Lower leg skin (tissue), 4 donors: ENCODE results near the gene SIX5. TPM values are rescaled to one million over a fixed set of nuclear protein-coding genes. Genes with fewer than 3 reads are reported as not detected.

ENCODE experiments used
- DNase-seq, 2 donors: peaks; one replicate each; pipeline ENCODE4 v3.0.0-alpha.2; 2019; ENCODE audit warnings: low spot score in 2 of 2
- H3K4me3 ChIP-seq: fragments of 200-600 bp; sonication (generic); 2 replicates; pipeline ENCODE4 v1.5.1; 2017; ENCODE audit warnings: mild to moderate bottlenecking, low read depth; ENCODE audit not compliant: poor library complexity, severe bottlenecking
- POLR2A ChIP-seq, 2 donors: fragments of 450-650 bp; IDR thresholded peaks; one replicate each; pipeline ENCODE4 v1.6.1; 2016 to 2017; ENCODE audit warnings: antibody characterized with exemption in 2 of 2, mild to moderate bottlenecking in 1 of 2, moderate library complexity in 1 of 2
- WGBS, 2 donors: methylation state at CpG; one replicate each; pipeline ENCODE4 v1.1.5; 2018; 5-methylcytosine and 5-hydroxymethylcytosine counted together
- intact Hi-C: fragments of 100-400 bp; cut with DNase I; formaldehyde crosslinking; loops from one replicate; pipeline ENCODE4 v1.15.0; 2023; ENCODE audit warnings: low total_unique reads
- total RNA-seq, 4 donors: library from RNA; depleted of rRNA; stranded (reverse); fragments of >200 nt; gene quantifications; one replicate each; pipeline ENCODE4 v1.1.0, GENCODE V29; 2016
- TF ChIP-seq, protein P1 (sequence below), 3 donors: fragments of 450-650 bp; IDR thresholded peaks; one replicate each; pipeline ENCODE4 v1.5.1; 2016; ENCODE audit warnings: antibody characterized with exemption in 3 of 3, mild to moderate bottlenecking in 3 of 3, moderate library complexity in 2 of 3

Gene SIX5
- total RNA-seq, 4 donors from 2014 or later, result 12.6 to 17.3 (median 13.8) TPM

- no peak for TF ChIP-seq POLR2A (IDR thresholded peaks at IDR 0.05)
- TF ChIP-seq, protein P1, sequence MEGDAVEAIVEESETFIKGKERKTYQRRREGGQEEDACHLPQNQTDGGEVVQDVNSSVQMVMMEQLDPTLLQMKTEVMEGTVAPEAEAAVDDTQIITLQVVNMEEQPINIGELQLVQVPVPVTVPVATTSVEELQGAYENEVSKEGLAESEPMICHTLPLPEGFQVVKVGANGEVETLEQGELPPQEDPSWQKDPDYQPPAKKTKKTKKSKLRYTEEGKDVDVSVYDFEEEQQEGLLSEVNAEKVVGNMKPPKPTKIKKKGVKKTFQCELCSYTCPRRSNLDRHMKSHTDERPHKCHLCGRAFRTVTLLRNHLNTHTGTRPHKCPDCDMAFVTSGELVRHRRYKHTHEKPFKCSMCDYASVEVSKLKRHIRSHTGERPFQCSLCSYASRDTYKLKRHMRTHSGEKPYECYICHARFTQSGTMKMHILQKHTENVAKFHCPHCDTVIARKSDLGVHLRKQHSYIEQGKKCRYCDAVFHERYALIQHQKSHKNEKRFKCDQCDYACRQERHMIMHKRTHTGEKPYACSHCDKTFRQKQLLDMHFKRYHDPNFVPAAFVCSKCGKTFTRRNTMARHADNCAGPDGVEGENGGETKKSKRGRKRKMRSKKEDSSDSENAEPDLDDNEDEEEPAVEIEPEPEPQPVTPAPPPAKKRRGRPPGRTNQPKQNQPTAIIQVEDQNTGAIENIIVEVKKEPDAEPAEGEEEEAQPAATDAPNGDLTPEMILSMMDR (IDR thresholded peaks at IDR 0.05), result no peak
- H3K4me3 ChIP-seq, result no peak overlapping the region
- DNase-seq, result no peak
- 62 to 66% methylated on average over 4 to 10 of the region's 17 CpGs for WGBS, 2 donors
- intact Hi-C loops, result no loop called here
Measured at GRCh38 chr19:45766296-45766868, 2.7 kb downstream of the SIX5 start.

- no peak for TF ChIP-seq POLR2A (IDR thresholded peaks at IDR 0.05)
- TF ChIP-seq, protein P1 (IDR thresholded peaks at IDR 0.05), result no peak
- 74 to 75% methylated on average over 18 to 20 of the region's 23 CpGs for WGBS, 2 donors
- intact Hi-C loops, result no loop called here
Measured at GRCh38 chr19:45765702-45766295, 3.3 kb downstream of the SIX5 start.

DNA sequence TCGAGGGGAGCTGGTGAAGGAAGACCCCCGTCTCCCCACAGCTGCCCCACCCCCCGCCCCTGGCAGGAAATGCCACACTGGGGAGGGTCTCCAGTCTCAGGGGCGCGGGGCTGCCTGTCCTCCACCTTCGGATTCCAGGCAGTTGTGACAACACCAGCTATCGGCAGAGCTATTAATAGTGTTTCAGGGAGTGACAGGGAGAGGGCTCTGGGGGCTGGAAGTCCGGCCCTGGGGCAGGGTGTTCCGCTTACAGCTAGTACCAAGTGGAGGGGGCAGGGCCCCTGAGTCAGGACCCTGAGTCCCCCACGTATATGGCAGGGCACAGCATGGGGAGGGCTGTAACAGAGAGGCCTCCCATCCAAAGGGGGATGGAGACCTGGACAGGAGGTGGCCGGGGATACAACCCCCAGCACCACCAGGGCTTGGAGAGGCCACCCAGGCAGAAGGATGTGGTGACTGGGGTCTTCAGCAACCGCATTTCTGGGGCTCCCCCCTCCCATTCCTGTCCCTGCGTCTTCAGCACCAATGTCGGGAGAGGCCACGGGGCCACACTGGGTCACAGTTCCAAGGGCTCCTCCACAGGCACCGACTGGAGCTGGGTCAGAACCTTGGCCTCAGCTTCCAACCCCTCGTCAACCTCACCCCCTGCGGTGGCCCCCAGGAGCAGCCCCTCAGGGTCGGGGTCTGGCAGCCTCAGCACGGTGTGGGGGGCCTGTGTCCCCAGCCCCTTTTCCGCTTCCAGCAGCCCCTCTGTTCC is 3.9 kb downstream of the SIX5 start:
- TF ChIP-seq, protein P1 (IDR thresholded peaks at IDR 0.05), result no peak
- no peak for TF ChIP-seq POLR2A (IDR thresholded peaks at IDR 0.05)
- DNase-seq, result peak in 1 of 2 donors; percentile 81
- intact Hi-C loops, result no loop called here
- H3K4me3 ChIP-seq, result no peak overlapping the region
- 58 to 65% methylated on average over 20 of the region's 21 CpGs for WGBS, 2 donors

More at GRCh38 chr19:45765702-45766295, 3.3 kb downstream of the SIX5 start:
- DNase-seq, result peak in 1 of 2 donors; percentile 86
- no peak overlapping the region for H3K4me3 ChIP-seq

GRCh38 chr19:45764475-45764874 is 4.6 kb downstream of the SIX5 start:
- H3K4me3 ChIP-seq, result no peak overlapping the region
- no peak for TF ChIP-seq POLR2A (IDR thresholded peaks at IDR 0.05)
- TF ChIP-seq, protein P1 (IDR thresholded peaks at IDR 0.05), result no peak
- 58 to 73% methylated on average over 6 of the region's 6 CpGs for WGBS, 2 donors
- DNase-seq, result no peak
- intact Hi-C loops, result no loop called here

DNA sequence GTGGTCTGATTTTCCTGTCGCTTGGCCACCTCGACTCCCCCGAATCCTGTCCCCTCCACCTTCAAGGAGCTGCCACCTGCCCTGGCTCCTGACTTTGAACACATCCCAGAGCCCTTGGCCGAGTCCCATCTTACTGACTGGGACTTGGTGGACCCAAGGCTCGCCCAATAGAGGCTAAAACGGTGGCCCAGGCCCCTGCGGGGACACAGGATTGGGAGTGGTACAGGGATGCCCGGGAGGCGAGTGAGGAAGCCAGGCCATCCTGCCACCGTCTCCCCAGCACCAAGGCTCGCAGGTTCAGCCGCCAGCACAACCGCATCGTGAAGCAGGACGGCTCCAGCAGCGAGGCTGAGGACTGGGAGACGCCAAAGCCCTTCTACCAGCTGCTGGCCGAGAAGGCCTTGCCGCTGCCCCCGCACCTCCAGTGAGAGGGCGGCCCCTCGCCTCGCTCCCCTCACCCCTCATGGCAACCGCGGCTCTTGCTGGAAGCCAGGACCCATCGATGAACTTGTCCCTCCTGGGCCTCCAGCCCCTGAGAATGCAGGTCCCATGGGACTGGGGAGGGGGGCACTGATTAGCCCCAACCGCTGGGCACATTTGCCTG is 5.3 kb downstream of the SIX5 start:
- no peak overlapping the region for H3K4me3 ChIP-seq
- DNase-seq, result peak in 1 of 2 donors; percentile 81
- WGBS, 2 donors, result 52 to 58% methylated on average over 21 of the region's 27 CpGs
- intact Hi-C loops, result no loop called here
- TF ChIP-seq, protein P1 (IDR thresholded peaks at IDR 0.05), result no peak
- no peak for TF ChIP-seq POLR2A (IDR thresholded peaks at IDR 0.05)
